H9 (cell line): ENCODE measurements around the gene CTNNA3. TPM values are rescaled to one million over a fixed set of nuclear protein-coding genes. Genes with fewer than 3 reads are reported as not detected.

Experiments used
- DNase-seq: peaks from one replicate; pipeline ENCODE4 v3.0.0-alpha.2; 2017
- H2AFZ ChIP-seq: one replicate; pipeline ENCODE4 v1.6.1; 2013; ENCODE audit warnings: mild to moderate bottlenecking, low read length, control low read depth, moderate library complexity
- H2AK5ac ChIP-seq: 2 replicates; pipeline ENCODE4 v1.6.1; 2013; ENCODE audit warnings: low read length, control low read depth, mixed read lengths; ENCODE audit not compliant: insufficient read length
- H2BK120ac ChIP-seq: one replicate; pipeline ENCODE4 v1.6.1; 2013; ENCODE audit warnings: low read depth, mild to moderate bottlenecking, low read length, control low read depth, inconsistent platforms; ENCODE audit not compliant: poor library complexity, severe bottlenecking
- H2BK12ac ChIP-seq: 2 replicates; pipeline ENCODE4 v1.6.1; 2013; ENCODE audit warnings: low read length, control low read depth, mixed read lengths, low read depth; ENCODE audit not compliant: insufficient read length
- H2BK15ac ChIP-seq: 2 replicates; pipeline ENCODE4 v1.6.1; 2013; ENCODE audit warnings: low read depth, low read length, control low read depth
- H2BK20ac ChIP-seq: one replicate; pipeline ENCODE4 v1.6.1; 2013; ENCODE audit warnings: low read depth, mild to moderate bottlenecking, low read length, control low read depth, inconsistent platforms; ENCODE audit not compliant: poor library complexity, severe bottlenecking
- H2BK5ac ChIP-seq: 2 replicates; pipeline ENCODE4 v1.6.1; 2013; ENCODE audit warnings: low read length, control low read depth, mixed read lengths; ENCODE audit not compliant: insufficient read length
- H3K14ac ChIP-seq: 2 replicates; pipeline ENCODE4 v1.6.1; 2013; ENCODE audit warnings: low read length, control low read depth; ENCODE audit not compliant: insufficient read depth
- H3K18ac ChIP-seq: 2 replicates; pipeline ENCODE4 v1.6.1; 2013; ENCODE audit warnings: low read depth, mild to moderate bottlenecking, mixed read lengths, low read length, control low read depth; ENCODE audit not compliant: insufficient read length
- H3K23ac ChIP-seq: 2 replicates; pipeline ENCODE4 v1.6.1; 2013; ENCODE audit warnings: low read length, control low read depth, mixed read lengths, low read depth; ENCODE audit not compliant: insufficient read length
- H3K23me2 ChIP-seq: 2 replicates; pipeline ENCODE4 v1.6.1; 2013; ENCODE audit warnings: low read depth, mild to moderate bottlenecking, mixed read lengths, low read length, control low read depth; ENCODE audit not compliant: insufficient read length, poor library complexity, severe bottlenecking
- H3K27ac ChIP-seq: 2 replicates; pipeline ENCODE4 v1.5.1; 2013; ENCODE audit warnings: low read length, control low read depth, mixed read lengths, low read depth; ENCODE audit not compliant: insufficient read length
- H3K27me3 ChIP-seq: 2 replicates; pipeline ENCODE4 v1.6.1; 2013; ENCODE audit warnings: low read length, control low read depth, inconsistent platforms; ENCODE audit not compliant: insufficient read depth
- H3K4ac ChIP-seq: 2 replicates; pipeline ENCODE4 v1.6.1; 2013; ENCODE audit warnings: low read depth, mild to moderate bottlenecking, control low read depth, inconsistent platforms, low read length, moderate library complexity
- H3K4me1 ChIP-seq: 2 replicates; pipeline ENCODE4 v1.6.1; 2013; ENCODE audit warnings: low read length, control low read depth, inconsistent platforms; ENCODE audit not compliant: insufficient read depth
- H3K4me2 ChIP-seq: 2 replicates; pipeline ENCODE4 v1.6.1; 2013; ENCODE audit warnings: low read length, control low read depth, mixed read lengths; ENCODE audit not compliant: insufficient read length, insufficient read depth
- H3K56ac ChIP-seq: 2 replicates; pipeline ENCODE4 v1.6.1; 2013; ENCODE audit warnings: low read depth, mild to moderate bottlenecking, mixed read lengths, low read length, control low read depth; ENCODE audit not compliant: insufficient read length
- H3K79me1 ChIP-seq: 2 replicates; pipeline ENCODE4 v1.6.1; 2013; ENCODE audit warnings: low read depth, mild to moderate bottlenecking, moderate library complexity, low read length, control low read depth, inconsistent platforms; ENCODE audit not compliant: insufficient read depth, poor library complexity, severe bottlenecking
- H3K79me2 ChIP-seq: 2 replicates; pipeline ENCODE4 v1.6.1; 2013; ENCODE audit warnings: low read length, control low read depth, inconsistent platforms; ENCODE audit not compliant: insufficient read depth
- H3K9ac ChIP-seq: 2 replicates; pipeline ENCODE4 v1.6.1; 2013; ENCODE audit warnings: low read length, control low read depth, mixed read lengths; ENCODE audit not compliant: insufficient read length; ENCODE audit errors: extremely low read depth
- H3K9me3 ChIP-seq: one replicate; pipeline ENCODE4 v1.6.1; 2013; ENCODE audit warnings: low read depth, low read length, inconsistent platforms; ENCODE audit not compliant: control insufficient read depth
- H3T11ph ChIP-seq: one replicate; pipeline ENCODE4 v1.6.1; 2013; ENCODE audit warnings: mild to moderate bottlenecking, low read length, control low read depth, inconsistent platforms
- H4K20me1 ChIP-seq: one replicate; pipeline ENCODE4 v1.6.1; 2013; ENCODE audit not compliant: control insufficient read depth, insufficient read length, insufficient read depth
- H4K5ac ChIP-seq: 2 replicates; pipeline ENCODE4 v1.6.1; 2013; ENCODE audit warnings: low read depth, mild to moderate bottlenecking, mixed read lengths, low read length, control low read depth; ENCODE audit not compliant: insufficient read length
- H4K8ac ChIP-seq: replicated peaks from 2 replicates; pipeline ENCODE4 v1.6.1; 2013; ENCODE audit warnings: low read length, control low read depth, mixed read lengths, low read depth; ENCODE audit not compliant: insufficient read length
- H4K91ac ChIP-seq: 2 replicates; pipeline ENCODE4 v1.6.1; 2013; ENCODE audit warnings: low read depth, mild to moderate bottlenecking, moderate library complexity, mixed read lengths, low read length, control low read depth; ENCODE audit not compliant: insufficient read length
- H3K27ac Mint-ChIP-seq, 3 experiments: 2 replicates in 2 of 3; 3 replicates in 1 of 3; pipeline ENCODE4 v1.8.0; 2020 to 2021; ENCODE audit warnings: mixed read lengths in 3 of 3, mild to moderate bottlenecking in 1 of 3, moderate library complexity in 1 of 3
- H3K27me3 Mint-ChIP-seq: 2 replicates; pipeline ENCODE4 v1.8.0; 2021; ENCODE audit warnings: low read depth, mild to moderate bottlenecking, moderate library complexity, mixed read lengths
- H3K36me3 Mint-ChIP-seq, 3 experiments: 2 replicates in 2 of 3; 3 replicates in 1 of 3; pipeline ENCODE4 v1.8.0; 2020 to 2021; ENCODE audit warnings: low read depth in 3 of 3, mixed read lengths in 3 of 3; ENCODE audit not compliant: insufficient read depth in 1 of 3
- H3K4me1 Mint-ChIP-seq, 2 experiments: 2 replicates each; pipeline ENCODE4 v1.8.0; 2020; ENCODE audit warnings: mixed read lengths in 2 of 2
- H3K4me3 Mint-ChIP-seq, 2 experiments: 2 replicates in 1 of 2; 3 replicates in 1 of 2; pipeline ENCODE4 v1.8.0; 2020 to 2021; ENCODE audit warnings: mild to moderate bottlenecking in 2 of 2, mixed read lengths in 2 of 2, moderate library complexity in 1 of 2
- H3K9me3 Mint-ChIP-seq, 2 experiments: 2 replicates in 1 of 2; 3 replicates in 1 of 2; pipeline ENCODE4 v1.8.0; 2020; ENCODE audit warnings: mild to moderate bottlenecking in 2 of 2, mixed read lengths in 2 of 2, moderate library complexity in 1 of 2
- WGBS: extraction: QIAGEN DNeasy Blood & Tissue Kit; methylation state at CpG from one replicate; pipeline ENCODE4 v1.1.7; 2013; ENCODE audit warnings: missing lambda C conversion rate, low lambda C conversion rate, mixed read lengths; ENCODE audit not compliant: insufficient read length; ENCODE audit errors: extremely low coverage; 5-methylcytosine and 5-hydroxymethylcytosine counted together
- total RNA-seq: library from RNA; stranded (reverse); gene quantifications from 2 replicates; pipeline ENCODE4 v1.2.1, GENCODE V29; 2021
- TF ChIP-seq, protein P1 (sequence below): fragments of 200-600 bp; sonication (generic); conservative IDR thresholded peaks from 3 replicates; pipeline ENCODE4 v1.8.0; 2021; ENCODE audit warnings: antibody characterized with exemption, mild to moderate bottlenecking

CTNNA3 gene
- total RNA-seq, 1 experiment from 2014 or later: 3.3 TPM

DNA sequence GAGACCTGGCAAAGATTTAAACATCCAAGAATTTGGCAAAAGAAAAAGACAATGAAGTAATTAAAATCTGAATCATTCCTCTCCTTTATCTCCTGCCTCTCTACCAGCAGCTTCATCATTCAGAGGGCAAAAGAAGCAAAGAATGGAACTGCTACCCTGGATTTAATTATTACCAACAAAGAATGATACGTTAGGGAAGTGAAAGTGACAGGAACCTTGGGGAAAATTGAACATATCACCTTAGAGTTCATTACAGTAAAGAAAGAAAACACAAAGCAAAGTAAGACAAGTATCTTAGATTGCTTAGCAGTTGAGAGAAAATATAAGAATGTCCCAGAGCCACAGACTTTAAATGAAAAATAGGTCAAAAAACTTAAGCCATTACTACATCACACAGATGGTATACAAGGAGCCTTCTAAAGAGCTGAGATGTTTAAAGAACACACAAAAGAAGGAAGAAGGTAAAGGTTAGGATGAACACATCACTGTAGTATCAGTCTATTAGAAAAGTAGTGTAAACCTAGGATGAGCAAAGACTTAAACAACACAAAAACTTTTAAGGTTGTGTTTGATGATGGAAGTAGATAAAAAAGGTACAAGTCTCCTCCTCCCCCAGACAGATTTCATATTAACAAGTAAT, 17.5 kb downstream of the CTNNA3 start:
- H3K9me3 Mint-ChIP-seq: peaks cover 10 to 12% of the 10 kb centered on the region in 2 experiments
- H2AK5ac ChIP-seq: no peak overlapping the region
- H3K4me3 Mint-ChIP-seq: no peak overlapping the region
- H3K14ac ChIP-seq: no peak overlapping the region
- H3K9me3 ChIP-seq: no peaks in the 10 kb centered on the region
- no peaks in the 10 kb centered on the region for H3K79me1 ChIP-seq
- no peak overlapping the region for H2BK120ac ChIP-seq
- H3K27ac Mint-ChIP-seq: no peak overlapping the region
- TF ChIP-seq, protein P1, sequence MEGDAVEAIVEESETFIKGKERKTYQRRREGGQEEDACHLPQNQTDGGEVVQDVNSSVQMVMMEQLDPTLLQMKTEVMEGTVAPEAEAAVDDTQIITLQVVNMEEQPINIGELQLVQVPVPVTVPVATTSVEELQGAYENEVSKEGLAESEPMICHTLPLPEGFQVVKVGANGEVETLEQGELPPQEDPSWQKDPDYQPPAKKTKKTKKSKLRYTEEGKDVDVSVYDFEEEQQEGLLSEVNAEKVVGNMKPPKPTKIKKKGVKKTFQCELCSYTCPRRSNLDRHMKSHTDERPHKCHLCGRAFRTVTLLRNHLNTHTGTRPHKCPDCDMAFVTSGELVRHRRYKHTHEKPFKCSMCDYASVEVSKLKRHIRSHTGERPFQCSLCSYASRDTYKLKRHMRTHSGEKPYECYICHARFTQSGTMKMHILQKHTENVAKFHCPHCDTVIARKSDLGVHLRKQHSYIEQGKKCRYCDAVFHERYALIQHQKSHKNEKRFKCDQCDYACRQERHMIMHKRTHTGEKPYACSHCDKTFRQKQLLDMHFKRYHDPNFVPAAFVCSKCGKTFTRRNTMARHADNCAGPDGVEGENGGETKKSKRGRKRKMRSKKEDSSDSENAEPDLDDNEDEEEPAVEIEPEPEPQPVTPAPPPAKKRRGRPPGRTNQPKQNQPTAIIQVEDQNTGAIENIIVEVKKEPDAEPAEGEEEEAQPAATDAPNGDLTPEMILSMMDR: no peak
- no peak overlapping the region for H3K56ac ChIP-seq
- no peak overlapping the region for H3K18ac ChIP-seq
- no peak overlapping the region for H2BK5ac ChIP-seq
- no peak overlapping the region for H3T11ph ChIP-seq
- H3K79me2 ChIP-seq: no peaks in the 10 kb centered on the region
- H4K5ac ChIP-seq: no peak overlapping the region
- H4K20me1 ChIP-seq: no peaks in the 10 kb centered on the region
- WGBS: no CpG with 5 or more reads among the region's 1 CpG
- no peak overlapping the region for H3K9ac ChIP-seq
- DNase-seq: no peak
- no peak overlapping the region for H4K91ac ChIP-seq
- H3K4me1 ChIP-seq: no peaks in the 10 kb centered on the region
- no peaks in the 10 kb centered on the region for H3K27me3 ChIP-seq
- no peak overlapping the region for H3K4ac ChIP-seq
- peaks cover under 1 to 9% (median 5%) of the 10 kb centered on the region in 3 experiments for H3K36me3 Mint-ChIP-seq
- no peaks in the 10 kb centered on the region for H3K23me2 ChIP-seq
- no peak overlapping the region for H3K27ac ChIP-seq
- H3K27me3 Mint-ChIP-seq: no peaks in the 10 kb centered on the region
- H4K8ac ChIP-seq: no peak overlapping the region
- H3K4me2 ChIP-seq: no peak overlapping the region
- no peak overlapping the region for H3K23ac ChIP-seq
- no peak overlapping the region for H2BK12ac ChIP-seq
- H2AFZ ChIP-seq: no peak overlapping the region
- peaks cover 9 to 15% of the 10 kb centered on the region in 2 experiments for H3K4me1 Mint-ChIP-seq
- no peak overlapping the region for H2BK15ac ChIP-seq
- H2BK20ac ChIP-seq: no peak overlapping the region
